Cardiac fibroblast (primary cell): ENCODE measurements around the gene COMMD9.
A peak's percentile ranks its signal among the peaks of the same experiment; 100 is the strongest.

Experiments used
- DNase-seq, 2 donors: peaks; one replicate each; pipeline versions ENCODE4 v3.0.0 to v3.0.0-alpha.2; 2010; ENCODE audit warnings: low read depth in 2 of 2
- H3K4me3 ChIP-seq, 2 donors: replicated peaks in 1 of 2; 1 replicate in 1 of 2; 2 replicates in 1 of 2; pipeline ENCODE4 v1.5.1; 2011; ENCODE audit warnings: low read depth in 2 of 2, low read length in 2 of 2, mild to moderate bottlenecking in 2 of 2, moderate library complexity in 1 of 2
- CTCF ChIP-seq: IDR thresholded peaks from one replicate; pipeline ENCODE4 v1.5.1; 2011; ENCODE audit warnings: low read depth, mild to moderate bottlenecking, low read length, inconsistent platforms

Gene COMMD9

GRCh38 chr11:36243641-36244040 lies 45.6 kb downstream of the COMMD9 start:
- no peak for TF ChIP-seq CTCF
- peak in 1 of 2 donors; percentile 26 for DNase-seq
- no peak overlapping the region for H3K4me3 ChIP-seq

- no peak for DNase-seq
- H3K4me3 ChIP-seq = no peak overlapping the region
- TF ChIP-seq CTCF = no peak
These were observed 47.7 kb downstream of the COMMD9 start for GRCh38 chr11:36241497-36241896.

GRCh38 chr11:36240801-36241200 lies 48.4 kb downstream of the COMMD9 start:
- DNase-seq = no peak
- no peak overlapping the region for H3K4me3 ChIP-seq
- TF ChIP-seq CTCF = no peak

DNA sequence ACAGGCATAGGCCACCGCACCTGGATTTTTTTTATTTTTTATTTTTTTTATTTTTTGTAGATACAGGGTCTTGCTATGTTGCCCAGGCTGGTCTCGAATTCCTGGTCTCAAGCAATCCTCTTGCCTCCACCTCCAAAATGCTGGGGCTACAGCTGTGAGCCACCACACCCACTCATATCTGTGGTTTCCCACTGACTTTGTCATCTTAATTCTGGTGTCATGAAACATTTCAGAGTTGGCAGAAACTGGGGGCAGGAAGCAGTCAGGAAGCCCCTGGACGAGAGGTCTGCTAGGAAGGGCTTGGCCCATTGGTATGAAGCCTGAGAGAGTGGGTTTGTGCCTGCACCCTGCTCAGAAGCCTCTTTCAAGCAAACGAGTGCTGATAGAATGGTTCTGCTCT lies 49.1 kb downstream of the COMMD9 start:
- no peak overlapping the region for H3K4me3 ChIP-seq
- DNase-seq = no peak
- no peak for TF ChIP-seq CTCF

- no peak for DNase-seq
- H3K4me3 ChIP-seq = no peak overlapping the region
- TF ChIP-seq CTCF = no peak
These were observed 49.6 kb downstream of the COMMD9 start for GRCh38 chr11:36239636-36240035.

GRCh38 chr11:36238881-36239280 lies 50.3 kb downstream of the COMMD9 start:
- no peak for TF ChIP-seq CTCF
- no peak overlapping the region for H3K4me3 ChIP-seq
- no peak for DNase-seq

- H3K4me3 ChIP-seq = no peak overlapping the region
- no peak for TF ChIP-seq CTCF
- no peak for DNase-seq
These were observed 51.1 kb downstream of the COMMD9 start for GRCh38 chr11:36238036-36238631.
